WERI-Rb-1 (cell line): ENCODE data around the gene LRP10.
"Not testable (repeated sequence)": the region's sequence is repeated elsewhere in the genome, so short reads cannot be mapped to it uniquely, and the experiment has no call there.

ENCODE experiments used
- DNase-seq: peaks from one replicate; pipeline ENCODE4 v3.0.0-alpha.2; 2020
- H3K27ac ChIP-seq: fragments of 250-450 bp; sonication (Bioruptor Pico); 2 replicates; pipeline ENCODE4 v1.5.1; 2020; ENCODE audit warnings: mild to moderate bottlenecking, moderate library complexity
- H3K27me3 ChIP-seq: fragments of 250-450 bp; sonication (Bioruptor Pico); 2 replicates; pipeline ENCODE4 v1.5.1; 2021; ENCODE audit warnings: mild to moderate bottlenecking, low read depth, moderate library complexity; ENCODE audit not compliant: insufficient read depth, severe bottlenecking
- H3K36me3 ChIP-seq: fragments of 250-450 bp; sonication (Bioruptor Pico); 2 replicates; pipeline ENCODE4 v1.5.1; 2020; ENCODE audit warnings: mild to moderate bottlenecking, moderate library complexity
- H3K4me3 ChIP-seq: 2 replicates; pipeline ENCODE4 v1.5.1; 2011; ENCODE audit warnings: low read depth, mild to moderate bottlenecking, control low read depth, low read length
- H3K9me3 ChIP-seq: fragments of 250-450 bp; sonication (Bioruptor Pico); 2 replicates; pipeline ENCODE4 v1.5.1; 2021; ENCODE audit warnings: mild to moderate bottlenecking, moderate library complexity; ENCODE audit not compliant: severe bottlenecking
- TF ChIP-seq, protein P1 (sequence below): IDR thresholded peaks from 2 replicates; pipeline ENCODE4 v1.5.1; 2011; ENCODE audit warnings: low read depth, mild to moderate bottlenecking, control low read depth, inconsistent platforms, low read length

The LRP10 gene

GRCh38 chr14:22846811-22847307 lies 24.7 kb upstream of the LRP10 start:
- H3K27ac ChIP-seq: no peak overlapping the region
- TF ChIP-seq, protein P1, sequence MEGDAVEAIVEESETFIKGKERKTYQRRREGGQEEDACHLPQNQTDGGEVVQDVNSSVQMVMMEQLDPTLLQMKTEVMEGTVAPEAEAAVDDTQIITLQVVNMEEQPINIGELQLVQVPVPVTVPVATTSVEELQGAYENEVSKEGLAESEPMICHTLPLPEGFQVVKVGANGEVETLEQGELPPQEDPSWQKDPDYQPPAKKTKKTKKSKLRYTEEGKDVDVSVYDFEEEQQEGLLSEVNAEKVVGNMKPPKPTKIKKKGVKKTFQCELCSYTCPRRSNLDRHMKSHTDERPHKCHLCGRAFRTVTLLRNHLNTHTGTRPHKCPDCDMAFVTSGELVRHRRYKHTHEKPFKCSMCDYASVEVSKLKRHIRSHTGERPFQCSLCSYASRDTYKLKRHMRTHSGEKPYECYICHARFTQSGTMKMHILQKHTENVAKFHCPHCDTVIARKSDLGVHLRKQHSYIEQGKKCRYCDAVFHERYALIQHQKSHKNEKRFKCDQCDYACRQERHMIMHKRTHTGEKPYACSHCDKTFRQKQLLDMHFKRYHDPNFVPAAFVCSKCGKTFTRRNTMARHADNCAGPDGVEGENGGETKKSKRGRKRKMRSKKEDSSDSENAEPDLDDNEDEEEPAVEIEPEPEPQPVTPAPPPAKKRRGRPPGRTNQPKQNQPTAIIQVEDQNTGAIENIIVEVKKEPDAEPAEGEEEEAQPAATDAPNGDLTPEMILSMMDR: no peak
- no peaks in the 10 kb centered on the region for H3K27me3 ChIP-seq
- no peak for DNase-seq
- no peak overlapping the region for H3K4me3 ChIP-seq
- H3K9me3 ChIP-seq: no peaks in the 10 kb centered on the region
- H3K36me3 ChIP-seq: no peaks in the 10 kb centered on the region

DNA sequence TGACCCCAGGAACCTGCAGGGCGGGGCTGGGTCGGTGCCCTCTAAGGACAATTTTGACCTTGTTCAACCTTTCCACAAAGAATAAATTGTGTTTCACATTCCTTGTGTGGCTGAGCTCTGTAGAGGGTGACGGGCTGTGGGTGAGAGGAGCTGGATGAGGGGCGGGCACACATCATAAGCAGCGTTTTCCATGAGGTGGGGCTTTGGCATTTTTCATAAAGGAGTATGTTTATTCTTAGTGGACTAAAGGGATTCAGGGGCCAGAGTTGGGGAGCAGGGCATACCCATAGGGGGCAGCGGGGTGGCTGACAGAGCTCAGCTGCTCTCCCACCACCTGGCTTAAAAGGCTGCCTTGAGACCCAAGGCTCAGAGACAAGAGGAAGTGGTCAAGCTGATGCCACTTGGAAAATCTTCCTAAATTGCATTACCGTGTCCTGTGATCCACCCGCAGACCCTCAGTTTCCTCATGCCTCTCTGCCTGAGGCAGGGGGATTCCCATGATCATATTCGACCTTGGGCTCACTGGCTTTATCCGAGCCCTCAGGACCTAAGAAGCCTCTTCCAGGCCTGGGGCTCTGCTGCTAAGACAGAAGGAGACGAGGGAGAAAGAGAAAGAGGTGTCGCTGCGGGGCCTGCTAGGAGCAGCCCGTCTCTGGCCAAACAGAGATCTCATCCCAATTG lies 23.7 kb upstream of the LRP10 start:
- Histone ChIP-seq H3K9me3 (no peaks in the 10 kb centered on the region), H3K27me3 (no peaks in the 10 kb centered on the region), H3K4me3 (no peak overlapping the region), H3K36me3 (no peaks in the 10 kb centered on the region), H3K27ac (no peak overlapping the region)
- TF ChIP-seq, protein P1: 0 out of 2 replicates have a peak, but pooled peaks have one; percentile 13
- DNase-seq: no peak

DNA sequence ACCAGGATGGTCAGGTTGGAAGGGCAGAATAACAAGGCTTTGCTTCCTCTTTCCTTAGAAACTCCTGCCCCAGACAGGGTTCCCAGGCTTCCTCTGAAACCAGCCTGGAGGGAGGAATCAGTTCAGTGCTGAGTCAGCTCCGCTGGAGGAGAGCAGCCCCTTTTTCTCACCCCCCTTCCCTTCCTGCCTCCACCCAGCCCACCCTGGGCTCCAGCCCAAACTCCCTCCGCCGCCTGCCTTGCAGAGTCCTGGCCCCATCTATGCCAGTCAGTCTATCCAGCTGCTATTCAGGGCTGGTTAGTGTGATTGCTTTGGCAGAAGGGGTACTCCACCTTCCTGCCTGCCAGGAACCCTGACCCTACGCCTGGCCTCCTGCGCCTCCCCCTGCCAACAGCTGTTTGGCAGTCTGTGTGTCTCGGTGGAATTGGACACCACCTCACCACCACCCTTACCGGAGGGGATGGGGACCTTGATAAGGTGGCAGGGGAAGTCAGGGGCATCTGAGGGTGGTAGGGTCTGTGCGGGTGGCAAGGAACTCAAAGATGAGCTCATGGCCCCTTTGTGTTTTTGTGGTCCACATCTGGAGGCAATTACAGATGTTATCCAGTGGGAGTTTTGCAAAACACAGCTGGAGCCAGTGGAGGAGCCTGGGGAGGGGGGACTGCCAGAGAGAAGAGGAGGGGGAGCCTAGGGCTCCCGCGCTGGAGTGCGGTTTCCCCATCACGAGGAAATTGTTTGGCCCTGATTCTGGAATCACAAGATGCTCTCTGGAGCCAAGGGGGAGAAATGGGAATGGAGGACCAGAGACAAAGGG lies 23.0 kb upstream of the LRP10 start:
- H3K9me3 ChIP-seq: no peaks in the 10 kb centered on the region
- TF ChIP-seq, protein P1: no peak
- H3K27ac ChIP-seq: no peak overlapping the region
- no peaks in the 10 kb centered on the region for H3K36me3 ChIP-seq
- no peaks in the 10 kb centered on the region for H3K27me3 ChIP-seq
- no peak overlapping the region for H3K4me3 ChIP-seq
- no peak for DNase-seq

GRCh38 chr14:22849212-22849819 lies 22.2 kb upstream of the LRP10 start:
- no peak for DNase-seq
- TF ChIP-seq, protein P1: no peak
- H3K27ac ChIP-seq: no peak overlapping the region
- H3K27me3 ChIP-seq: no peaks in the 10 kb centered on the region
- no peaks in the 10 kb centered on the region for H3K9me3 ChIP-seq
- no peak overlapping the region for H3K4me3 ChIP-seq
- no peaks in the 10 kb centered on the region for H3K36me3 ChIP-seq

- H3K4me3 ChIP-seq: no peak overlapping the region
- no peaks in the 10 kb centered on the region for H3K27me3 ChIP-seq
- no peaks in the 10 kb centered on the region for H3K9me3 ChIP-seq
- no peak overlapping the region for H3K27ac ChIP-seq
- DNase-seq: no peak
- no peaks in the 10 kb centered on the region for H3K36me3 ChIP-seq
- TF ChIP-seq, protein P1: no peak
These were observed 20.4 kb upstream of the LRP10 start for GRCh38 chr14:22850944-22851764.

- H3K27me3 ChIP-seq, H3K36me3 ChIP-seq, DNase-seq, H3K27ac ChIP-seq, H3K9me3 ChIP-seq, H3K4me3 ChIP-seq: not testable (repeated sequence)
These were observed 19.4 kb upstream of the LRP10 start for GRCh38 chr14:22852178-22852577.
